GM23338 (cell line): Measurements from ENCODE around the gene EXOSC7. TPM values are rescaled to one million over a fixed set of nuclear protein-coding genes. Genes with fewer than 3 reads are reported as not detected.

ENCODE experiments used
- ATAC-seq: fragments of 200-7000 bp; cut with Tn5 transposase; 3 replicates; pipeline ENCODE4 v1.9.1; 2020
- DNase-seq: peaks from one replicate; pipeline ENCODE4 v3.0.0-alpha.2; 2015; ENCODE audit warnings: low spot score
- H2AFZ ChIP-seq: fragments of 200-600 bp; sonication (generic); 2 replicates; pipeline ENCODE4 v1.8.0; 2016; ENCODE audit warnings: antibody characterized with exemption, mild to moderate bottlenecking, moderate library complexity
- H3F3A ChIP-seq: fragments of 200-600 bp; sonication (generic); replicated peaks from 2 replicates; pipeline ENCODE4 v1.8.0; 2017; ENCODE audit warnings: antibody characterized with exemption, mixed run types, low read depth
- H3K27ac ChIP-seq: fragments of 200-600 bp; sonication (generic); 2 replicates; pipeline ENCODE4 v1.6.1; 2016; ENCODE audit warnings: low read depth
- H3K27me3 ChIP-seq: fragments of 200-600 bp; sonication (generic); 2 replicates; pipeline ENCODE4 v1.8.0; 2016; ENCODE audit warnings: mild to moderate bottlenecking, mixed run types, moderate library complexity; ENCODE audit not compliant: insufficient read depth
- H3K36me3 ChIP-seq: fragments of 200-600 bp; sonication (generic); 2 replicates; pipeline ENCODE4 v1.8.0; 2016; ENCODE audit warnings: mild to moderate bottlenecking; ENCODE audit not compliant: insufficient read depth
- H3K4me1 ChIP-seq: fragments of 200-600 bp; sonication (generic); 2 replicates; pipeline ENCODE4 v1.8.0; 2016; ENCODE audit warnings: mild to moderate bottlenecking, moderate library complexity; ENCODE audit not compliant: insufficient read depth
- H3K4me2 ChIP-seq: fragments of 200-600 bp; sonication (generic); 2 replicates; pipeline ENCODE4 v1.7.1; 2017; ENCODE audit warnings: mixed run types
- H3K4me3 ChIP-seq: fragments of 200-600 bp; sonication (generic); 2 replicates; pipeline ENCODE4 v1.6.1; 2016; ENCODE audit warnings: mixed run types
- H3K79me2 ChIP-seq: fragments of 200-600 bp; sonication (generic); replicated peaks from 2 replicates; pipeline ENCODE4 v1.8.0; 2017; ENCODE audit warnings: mild to moderate bottlenecking; ENCODE audit not compliant: insufficient read depth
- H3K9me2 ChIP-seq: fragments of 200-600 bp; sonication (generic); 2 replicates; pipeline ENCODE4 v1.8.0; 2017; ENCODE audit not compliant: insufficient read depth
- H4K20me1 ChIP-seq: fragments of 200-600 bp; sonication (generic); replicated peaks from 2 replicates; pipeline ENCODE4 v1.8.0; 2017; ENCODE audit warnings: mild to moderate bottlenecking; ENCODE audit not compliant: insufficient read depth
- H3K27ac Mint-ChIP-seq: 2 replicates; pipeline ENCODE4 v1.8.0; 2020; ENCODE audit warnings: inconsistent platforms, mild to moderate bottlenecking, moderate library complexity, mixed read lengths
- H3K27me3 Mint-ChIP-seq: 3 replicates; pipeline ENCODE4 v1.8.0; 2022; ENCODE audit warnings: low read depth, mild to moderate bottlenecking, moderate library complexity, mixed read lengths, inconsistent platforms; ENCODE audit not compliant: insufficient read depth, poor library complexity
- H3K36me3 Mint-ChIP-seq: 3 replicates; pipeline ENCODE4 v1.8.0; 2021; ENCODE audit warnings: low read depth, mild to moderate bottlenecking, inconsistent platforms, moderate library complexity, mixed read lengths
- H3K4me1 Mint-ChIP-seq: 3 replicates; pipeline ENCODE4 v1.8.0; 2020; ENCODE audit warnings: mild to moderate bottlenecking, inconsistent platforms, mixed read lengths
- H3K4me3 Mint-ChIP-seq: 3 replicates; pipeline ENCODE4 v1.8.0; 2021; ENCODE audit warnings: moderate library complexity, mild to moderate bottlenecking, inconsistent platforms, mixed read lengths
- H3K9me3 Mint-ChIP-seq: 3 replicates; pipeline ENCODE4 v1.8.0; 2020; ENCODE audit warnings: moderate library complexity, mild to moderate bottlenecking, inconsistent platforms, mixed read lengths
- CREB1 ChIP-seq: fragments of 250-450 bp; sonication (Bioruptor Pico); IDR thresholded peaks from 2 replicates; pipeline ENCODE4 v1.5.0; 2020; ENCODE audit warnings: low read depth, mild to moderate bottlenecking, moderate library complexity
- ETS1 ChIP-seq: IDR thresholded peaks from 2 replicates; pipeline ENCODE4 v1.6.1; 2016; ENCODE audit warnings: antibody characterized with exemption
- EZH2 ChIP-seq: fragments of 200-600 bp; sonication (generic); IDR thresholded peaks from one replicate; pipeline ENCODE4 v1.8.0; 2017; ENCODE audit warnings: antibody characterized with exemption, mild to moderate bottlenecking, low read depth; ENCODE audit not compliant: unreplicated experiment
- EZH2phosphoT487 ChIP-seq: fragments of 200-600 bp; sonication (generic); IDR thresholded peaks from one replicate; pipeline ENCODE4 v1.8.1; 2018; ENCODE audit warnings: antibody characterized with exemption; ENCODE audit not compliant: unreplicated experiment
- JUNB ChIP-seq: IDR thresholded peaks from one replicate; pipeline ENCODE4 v1.6.1; 2016; ENCODE audit warnings: antibody characterized with exemption; ENCODE audit not compliant: unreplicated experiment
- NANOG ChIP-seq: IDR thresholded peaks from 2 replicates; pipeline ENCODE4 v1.6.1; 2016; ENCODE audit warnings: antibody characterized with exemption, borderline replicate concordance
- POLR2AphosphoS5 ChIP-seq: IDR thresholded peaks from 2 replicates; pipeline ENCODE4 v1.6.1; 2016; ENCODE audit warnings: antibody characterized with exemption, low read depth
- REST ChIP-seq: IDR thresholded peaks from one replicate; pipeline ENCODE4 v1.6.1; 2018; ENCODE audit warnings: antibody characterized with exemption; ENCODE audit not compliant: unreplicated experiment
- STAT1 ChIP-seq: IDR thresholded peaks from one replicate; pipeline ENCODE4 v1.6.1; 2016; ENCODE audit warnings: antibody characterized with exemption; ENCODE audit not compliant: unreplicated experiment
- ZNF114 ChIP-seq: fragments of 250-450 bp; sonication (Bioruptor Pico); IDR thresholded peaks from 2 replicates; pipeline ENCODE4 v1.5.0; 2020; ENCODE audit warnings: mild to moderate bottlenecking, moderate library complexity
- ZNF331 ChIP-seq: fragments of 250-450 bp; sonication (Bioruptor Pico); IDR thresholded peaks from 2 replicates; pipeline ENCODE4 v1.5.0; 2020; ENCODE audit warnings: low read depth, mild to moderate bottlenecking, moderate library complexity
- ZNF462 ChIP-seq: fragments of 250-450 bp; sonication (Bioruptor Pico); IDR thresholded peaks from 2 replicates; pipeline ENCODE4 v1.5.0; 2020; ENCODE audit warnings: mild to moderate bottlenecking, moderate library complexity
- polyA plus RNA-seq: library from polyadenylated mRNA; unstranded; fragments of >200 nt; fragmentation: Nextera tagmentation; extraction: Ambion mirVana; gene quantifications from 2 replicates; pipeline ENCODE4 v1.2.1, GENCODE V29; 2016
- total RNA-seq: library from RNA; depleted of rRNA; stranded (reverse); fragments of >200 nt; shearing (Covaris generic); gene quantifications from 2 replicates; pipeline ENCODE4 v1.2.3, GENCODE V29; 2014
- TF ChIP-seq, protein P1 (sequence below), 2 experiments: fragments of 200-600 bp in 1 of 2; sonication (generic) in 1 of 2; conservative IDR thresholded peaks; 2 replicates each; pipeline versions ENCODE4 v1.5.1 to v1.6.1; 2016 to 2017; ENCODE audit warnings: antibody characterized with exemption in 2 of 2, low read depth in 2 of 2, mild to moderate bottlenecking in 2 of 2, moderate library complexity in 1 of 2

Gene EXOSC7
- total and polyA plus RNA-seq, 2 experiments from 2014 or later: 84.8 to 120 TPM

GRCh38 chr3:44958386-44958785 is 17.7 kb upstream of the EXOSC7 start:
- H3K4me2 ChIP-seq: no peak overlapping the region
- H4K20me1 ChIP-seq: peaks cover 48% of the 10 kb centered on the region
- H3F3A ChIP-seq: no peaks in the 10 kb centered on the region
- H3K4me3 ChIP-seq: no peak overlapping the region
- no peaks in the 10 kb centered on the region for H3K4me1 ChIP-seq
- no peak overlapping the region for H3K27ac ChIP-seq
- Mint-ChIP-seq H3K9me3 (no peaks in the 10 kb centered on the region), H3K36me3 (no peaks in the 10 kb centered on the region; the same call in 2 of the 3 replicates), H3K4me1 (peaks cover 14% of the 10 kb centered on the region), H3K4me3 (no peak overlapping the region), H3K27me3 (no peaks in the 10 kb centered on the region), H3K27ac (peak overlapping the region; percentile 40; the same call in 1 of the 2 replicates)
- H3K79me2 ChIP-seq: peaks cover 51% of the 10 kb centered on the region
- H3K9me2 ChIP-seq: no peaks in the 10 kb centered on the region
- H2AFZ ChIP-seq: no peak overlapping the region
- no peaks in the 10 kb centered on the region for H3K27me3 ChIP-seq
- TF ChIP-seq REST: no peak
- no peak for TF ChIP-seq STAT1
- no peak for TF ChIP-seq ZNF114 (CRISPR knock-in tag)
- TF ChIP-seq ZNF462: no peak
- TF ChIP-seq POLR2AphosphoS5: no peak
- TF ChIP-seq EZH2: no peak
- no peak for TF ChIP-seq NANOG
- TF ChIP-seq, protein P1, sequence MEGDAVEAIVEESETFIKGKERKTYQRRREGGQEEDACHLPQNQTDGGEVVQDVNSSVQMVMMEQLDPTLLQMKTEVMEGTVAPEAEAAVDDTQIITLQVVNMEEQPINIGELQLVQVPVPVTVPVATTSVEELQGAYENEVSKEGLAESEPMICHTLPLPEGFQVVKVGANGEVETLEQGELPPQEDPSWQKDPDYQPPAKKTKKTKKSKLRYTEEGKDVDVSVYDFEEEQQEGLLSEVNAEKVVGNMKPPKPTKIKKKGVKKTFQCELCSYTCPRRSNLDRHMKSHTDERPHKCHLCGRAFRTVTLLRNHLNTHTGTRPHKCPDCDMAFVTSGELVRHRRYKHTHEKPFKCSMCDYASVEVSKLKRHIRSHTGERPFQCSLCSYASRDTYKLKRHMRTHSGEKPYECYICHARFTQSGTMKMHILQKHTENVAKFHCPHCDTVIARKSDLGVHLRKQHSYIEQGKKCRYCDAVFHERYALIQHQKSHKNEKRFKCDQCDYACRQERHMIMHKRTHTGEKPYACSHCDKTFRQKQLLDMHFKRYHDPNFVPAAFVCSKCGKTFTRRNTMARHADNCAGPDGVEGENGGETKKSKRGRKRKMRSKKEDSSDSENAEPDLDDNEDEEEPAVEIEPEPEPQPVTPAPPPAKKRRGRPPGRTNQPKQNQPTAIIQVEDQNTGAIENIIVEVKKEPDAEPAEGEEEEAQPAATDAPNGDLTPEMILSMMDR (conservative IDR thresholded peaks at IDR 0.05; ENCODE audit: low read depth in 2 of 2): no peak
- no peak for TF ChIP-seq CREB1
- TF ChIP-seq ETS1: no peak
- no peak for TF ChIP-seq ZNF331 (CRISPR knock-in tag)
- TF ChIP-seq JUNB: no peak
- no peak for TF ChIP-seq EZH2phosphoT487
- DNase-seq (no peak), ATAC-seq (no peak)
- no peaks in the 10 kb centered on the region for H3K36me3 ChIP-seq
